RWPE2 (cell line): ENCODE results near the gene SLC37A1.

Source experiments
- ATAC-seq: fragments of 200-7000 bp; cut with Tn5 transposase; 3 replicates; pipeline ENCODE4 v1.9.1; 2021; ENCODE audit warnings: low read depth
- DNase-seq: peaks from one replicate; pipeline ENCODE4 v3.0.0-alpha.2; 2020; ENCODE audit warnings: low spot score
- H3K27ac ChIP-seq: fragments of 450-650 bp; 2 replicates; pipeline ENCODE4 v1.5.1; 2017; ENCODE audit warnings: mild to moderate bottlenecking; ENCODE audit not compliant: poor library complexity, severe bottlenecking
- H3K27me3 ChIP-seq: fragments of 250-450 bp; sonication (Bioruptor Pico); 2 replicates; pipeline ENCODE4 v1.5.1; 2021; ENCODE audit warnings: mild to moderate bottlenecking, moderate library complexity; ENCODE audit not compliant: insufficient read depth, poor library complexity, severe bottlenecking
- H3K36me3 ChIP-seq: fragments of 250-450 bp; sonication (Bioruptor Pico); 2 replicates; pipeline ENCODE4 v1.5.1; 2020; ENCODE audit warnings: low read depth, mild to moderate bottlenecking, moderate library complexity
- H3K4me1 ChIP-seq: fragments of 250-450 bp; sonication (Bioruptor Pico); 2 replicates; pipeline ENCODE4 v1.5.1; 2021; ENCODE audit warnings: mild to moderate bottlenecking, moderate library complexity; ENCODE audit not compliant: insufficient read depth, poor library complexity, severe bottlenecking
- H3K4me3 ChIP-seq: fragments of 250-450 bp; sonication (Bioruptor Pico); 2 replicates; pipeline ENCODE4 v1.5.1; 2021; ENCODE audit warnings: mild to moderate bottlenecking, moderate library complexity; ENCODE audit not compliant: severe bottlenecking
- H3K9me3 ChIP-seq: fragments of 250-450 bp; sonication (Bioruptor Pico); 2 replicates; pipeline ENCODE4 v1.5.1; 2021; ENCODE audit warnings: mild to moderate bottlenecking, moderate library complexity; ENCODE audit not compliant: severe bottlenecking
- TF ChIP-seq, protein P1 (sequence below): fragments of 450-650 bp; IDR thresholded peaks from one replicate; pipeline ENCODE4 v1.5.1; 2017; ENCODE audit warnings: mild to moderate bottlenecking, moderate library complexity; ENCODE audit not compliant: poor library complexity, severe bottlenecking

The SLC37A1 gene

DNA sequence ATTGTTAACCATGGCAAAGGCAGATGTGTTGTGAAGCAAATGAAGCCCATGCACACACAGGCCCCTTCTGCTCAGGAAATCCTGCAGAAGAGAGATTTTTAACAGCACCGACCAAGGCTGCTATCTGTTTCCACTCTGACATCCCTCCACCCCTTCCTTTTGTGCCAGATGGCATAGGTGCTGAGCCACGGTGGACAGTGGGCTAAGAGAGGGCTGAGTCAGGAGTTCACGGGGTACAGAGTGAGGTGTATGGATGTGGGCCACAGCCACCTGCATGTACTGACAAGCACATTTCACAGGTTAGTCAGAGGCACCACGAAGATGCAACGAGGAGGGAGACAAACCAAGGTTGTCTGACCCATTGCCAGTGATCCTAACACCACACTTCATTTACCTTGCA is 27.1 kb upstream of the SLC37A1 start:
- no peak overlapping the region for H3K4me3 ChIP-seq
- no peak for DNase-seq

GRCh38 chr21:42489006-42489563 is 24.6 kb upstream of the SLC37A1 start:
- ATAC-seq: no peak
- DNase-seq: no peak
- TF ChIP-seq, protein P1, sequence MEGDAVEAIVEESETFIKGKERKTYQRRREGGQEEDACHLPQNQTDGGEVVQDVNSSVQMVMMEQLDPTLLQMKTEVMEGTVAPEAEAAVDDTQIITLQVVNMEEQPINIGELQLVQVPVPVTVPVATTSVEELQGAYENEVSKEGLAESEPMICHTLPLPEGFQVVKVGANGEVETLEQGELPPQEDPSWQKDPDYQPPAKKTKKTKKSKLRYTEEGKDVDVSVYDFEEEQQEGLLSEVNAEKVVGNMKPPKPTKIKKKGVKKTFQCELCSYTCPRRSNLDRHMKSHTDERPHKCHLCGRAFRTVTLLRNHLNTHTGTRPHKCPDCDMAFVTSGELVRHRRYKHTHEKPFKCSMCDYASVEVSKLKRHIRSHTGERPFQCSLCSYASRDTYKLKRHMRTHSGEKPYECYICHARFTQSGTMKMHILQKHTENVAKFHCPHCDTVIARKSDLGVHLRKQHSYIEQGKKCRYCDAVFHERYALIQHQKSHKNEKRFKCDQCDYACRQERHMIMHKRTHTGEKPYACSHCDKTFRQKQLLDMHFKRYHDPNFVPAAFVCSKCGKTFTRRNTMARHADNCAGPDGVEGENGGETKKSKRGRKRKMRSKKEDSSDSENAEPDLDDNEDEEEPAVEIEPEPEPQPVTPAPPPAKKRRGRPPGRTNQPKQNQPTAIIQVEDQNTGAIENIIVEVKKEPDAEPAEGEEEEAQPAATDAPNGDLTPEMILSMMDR: no peak
- Histone ChIP-seq H3K4me3 (no peak overlapping the region), H3K9me3 (no peaks in the 10 kb centered on the region), H3K27ac (no peak overlapping the region), H3K4me1 (peaks cover 4% of the 10 kb centered on the region), H3K27me3 (no peaks in the 10 kb centered on the region), H3K36me3 (no peaks in the 10 kb centered on the region)

More for the DNA sequence above, 27.1 kb upstream of the SLC37A1 start:
- peak; percentile 92 for ATAC-seq
- TF ChIP-seq, protein P1: no peak
- Histone ChIP-seq H3K27me3 (no peaks in the 10 kb centered on the region), H3K27ac (no peak overlapping the region), H3K9me3 (no peaks in the 10 kb centered on the region), H3K36me3 (no peaks in the 10 kb centered on the region), H3K4me1 (peaks cover 4% of the 10 kb centered on the region)

DNA sequence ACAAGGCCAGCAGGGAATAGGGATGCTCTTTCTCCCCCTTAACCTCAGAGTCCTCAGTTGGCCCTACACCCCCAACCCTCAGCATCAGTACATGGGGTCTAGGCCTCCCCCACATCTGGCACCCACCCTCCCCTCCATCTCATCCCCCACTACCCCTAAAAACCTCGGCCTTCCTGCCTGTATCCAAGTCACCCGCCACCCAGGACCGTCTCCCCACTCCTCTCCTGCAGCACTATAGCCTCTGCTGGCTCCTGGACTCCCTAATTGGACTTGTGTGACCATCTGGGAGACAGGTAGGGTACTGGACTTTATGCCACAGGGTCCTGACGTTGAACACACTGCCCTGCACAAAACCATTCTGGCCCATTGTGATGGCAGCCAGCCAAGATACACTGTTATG is 23.7 kb upstream of the SLC37A1 start:
- H3K27me3 ChIP-seq: no peaks in the 10 kb centered on the region

GRCh38 chr21:42490720-42491119 is 22.9 kb upstream of the SLC37A1 start:
- Histone ChIP-seq H3K27ac (no peak overlapping the region), H3K4me1 (peaks cover 6% of the 10 kb centered on the region), H3K9me3 (no peaks in the 10 kb centered on the region), H3K4me3 (no peak overlapping the region), H3K36me3 (no peaks in the 10 kb centered on the region), H3K27me3 (no peaks in the 10 kb centered on the region)
- ATAC-seq (no peak), DNase-seq (no peak)
- TF ChIP-seq, protein P1: no peak

More for the DNA sequence above, 23.7 kb upstream of the SLC37A1 start:
- Histone ChIP-seq H3K4me3 (no peak overlapping the region), H3K9me3 (no peaks in the 10 kb centered on the region), H3K36me3 (no peaks in the 10 kb centered on the region), H3K4me1 (peaks cover 4% of the 10 kb centered on the region), H3K27ac (no peak overlapping the region)
- DNase-seq (no peak), ATAC-seq (no peak)
- TF ChIP-seq, protein P1: no peak

DNA sequence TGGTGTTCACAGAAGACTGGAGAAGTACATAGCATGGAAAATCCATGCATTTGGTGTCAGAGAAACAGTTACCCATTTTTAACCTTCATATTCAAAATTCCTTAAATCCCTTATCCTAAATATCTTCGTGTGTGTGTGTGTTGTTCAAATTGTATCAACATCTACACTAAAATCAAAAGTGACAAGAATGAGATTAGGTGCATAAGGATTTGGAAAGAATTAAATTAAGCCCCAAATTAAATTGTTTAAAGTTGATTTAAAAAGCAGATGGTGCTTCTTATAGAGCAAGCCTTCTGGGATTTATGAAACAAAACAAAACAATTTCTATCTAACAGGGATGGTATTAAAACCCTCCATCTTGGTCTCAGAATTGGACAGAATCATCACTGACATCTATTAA is 22.3 kb upstream of the SLC37A1 start:
- H3K4me3 ChIP-seq: no peak overlapping the region
- no peak overlapping the region for H3K27ac ChIP-seq
- DNase-seq (no peak), ATAC-seq (no peak)
- H3K4me1 ChIP-seq: peaks cover 6% of the 10 kb centered on the region
- no peaks in the 10 kb centered on the region for H3K27me3 ChIP-seq
- TF ChIP-seq, protein P1: no peak
- H3K9me3 ChIP-seq: no peaks in the 10 kb centered on the region
- no peaks in the 10 kb centered on the region for H3K36me3 ChIP-seq
